ENCODE measurements around the gene PTPRM.
"Not testable (repeated sequence)": the region's sequence is repeated elsewhere in the genome, so short reads cannot be mapped to it uniquely, and the experiment has no call there.

The PTPRM gene

DNA sequence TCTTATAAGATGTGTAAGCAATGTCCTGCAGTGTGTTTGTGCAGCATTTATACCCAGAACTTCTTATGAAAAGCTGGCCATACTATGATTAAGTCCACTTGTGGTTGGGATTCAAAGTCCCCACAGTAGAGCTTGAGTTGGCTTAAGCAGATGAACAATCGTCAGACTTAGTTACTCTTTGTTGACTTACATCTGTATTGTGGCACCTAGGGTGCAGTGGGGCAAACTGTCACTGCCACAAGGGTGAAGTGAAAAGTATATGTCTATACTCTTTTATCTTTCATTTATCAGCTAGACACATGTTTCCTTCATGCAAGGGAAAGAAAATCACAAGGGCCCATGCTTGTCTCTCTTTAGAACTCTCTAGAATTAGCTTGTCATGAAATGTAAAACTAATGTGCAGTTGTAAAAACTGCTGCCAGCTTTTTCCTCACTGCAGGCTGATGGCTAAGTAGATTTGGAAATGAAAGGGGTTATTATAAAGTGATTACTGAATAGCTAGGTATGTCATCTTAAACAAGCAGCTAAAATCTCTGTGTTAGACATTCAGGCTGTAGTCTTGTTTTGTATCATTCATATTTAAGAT, 474.5 kb downstream of the PTPRM start:
- DNase-seq (ENCODE audit: low spot score) (no peak), FAIRE-seq (no peak)

DNA sequence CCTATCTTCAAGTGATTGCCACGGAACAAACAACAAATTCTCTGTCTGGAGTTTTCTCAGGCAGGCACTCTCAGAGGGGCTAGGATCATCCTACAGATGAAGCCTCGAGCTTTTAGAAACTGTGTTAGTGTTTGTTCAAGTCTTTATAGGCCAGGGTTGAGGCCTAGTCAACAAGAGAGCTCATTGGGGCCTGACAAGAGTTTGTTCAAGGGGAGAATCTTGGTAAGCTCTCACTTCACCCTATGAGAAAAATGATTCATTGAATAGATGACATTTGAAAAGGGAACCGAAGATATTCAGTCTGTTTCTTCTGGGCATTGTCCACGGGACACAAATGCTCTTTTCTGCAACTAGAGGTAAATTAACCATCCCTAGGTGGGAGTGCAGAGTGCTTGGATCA, 476.9 kb downstream of the PTPRM start:
- no peak for DNase-seq (ENCODE audit: low spot score)
- FAIRE-seq, result no peak

DNA sequence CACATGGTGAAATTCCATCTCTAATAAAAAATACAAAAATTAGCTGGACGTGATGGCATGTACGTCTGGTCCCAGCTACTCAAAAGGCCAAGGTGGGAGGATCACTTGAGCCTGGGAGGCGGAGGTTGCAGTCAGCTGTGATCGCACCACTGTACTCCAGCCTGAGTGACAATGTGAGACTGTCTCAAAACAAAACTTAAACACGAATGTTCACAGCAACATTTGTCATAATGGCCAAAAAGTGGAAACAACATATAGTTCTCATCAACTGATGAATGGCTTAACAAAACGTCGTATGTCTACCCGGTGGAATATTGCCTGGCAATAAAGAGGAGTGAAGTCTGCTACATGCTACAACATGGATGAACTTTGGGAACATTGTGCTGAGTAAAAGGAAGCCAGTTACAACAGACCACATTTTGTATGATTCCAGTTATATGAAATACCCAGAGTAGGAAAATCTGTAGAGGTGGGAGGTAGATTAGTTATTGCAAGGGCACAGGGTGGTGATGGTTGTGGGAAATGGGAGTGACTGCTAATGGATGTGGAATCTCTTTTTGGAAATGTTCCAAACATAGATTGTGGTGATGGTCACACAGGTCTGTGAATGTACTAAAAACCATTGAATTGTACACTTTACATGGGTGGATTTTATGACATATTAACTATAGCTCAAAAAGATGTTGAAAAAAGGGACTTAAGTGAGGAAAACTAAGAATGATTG, 478.2 kb downstream of the PTPRM start:
- DNase-seq (ENCODE audit: low spot score), result peak; percentile 61
- peak; percentile 97 for FAIRE-seq

DNA sequence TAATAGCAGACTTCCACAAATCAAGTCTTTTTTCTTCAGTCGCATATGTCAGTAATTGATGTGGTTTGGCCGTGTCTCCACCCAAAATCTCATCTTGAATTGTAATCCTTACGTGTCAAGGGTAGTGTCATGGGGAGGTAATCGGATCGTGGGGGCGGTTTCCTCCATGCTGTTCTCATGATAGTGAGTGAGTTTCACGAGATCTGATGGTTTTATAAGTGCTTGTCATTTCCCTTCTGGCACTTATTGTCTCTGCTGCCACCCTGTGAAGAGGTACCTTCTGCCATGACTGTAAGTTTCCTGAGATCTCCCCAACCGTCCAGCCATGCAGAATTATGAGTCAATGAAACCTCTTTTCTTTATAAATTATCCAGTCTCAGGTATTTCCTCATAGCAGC, 478.8 kb downstream of the PTPRM start:
- DNase-seq (ENCODE audit: low spot score), result peak; percentile 33

DNA sequence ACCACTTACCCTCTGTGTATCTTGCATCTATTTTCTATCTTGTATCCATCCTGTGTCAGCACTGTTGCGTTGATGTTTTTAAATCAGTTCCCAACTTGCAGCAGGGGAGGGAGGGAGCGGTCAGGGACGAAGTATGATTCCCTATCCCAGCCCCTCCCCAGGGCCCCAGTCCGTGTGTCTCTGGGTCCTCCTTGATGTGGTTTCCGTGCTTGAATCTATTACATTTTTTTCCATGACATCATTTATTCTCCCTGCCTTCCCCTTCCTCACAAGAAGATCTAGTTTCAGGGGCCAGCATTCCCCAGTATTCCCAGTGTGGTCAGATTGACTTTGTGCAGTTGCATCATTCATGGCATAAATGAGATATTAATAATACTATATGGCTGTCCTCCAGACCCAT, 479.3 kb downstream of the PTPRM start:
- peak; percentile 63 for FAIRE-seq
- DNase-seq (ENCODE audit: low spot score), result peak; percentile 69

More for the DNA sequence above, 478.8 kb downstream of the PTPRM start:
- FAIRE-seq, result peak; percentile 32

DNA sequence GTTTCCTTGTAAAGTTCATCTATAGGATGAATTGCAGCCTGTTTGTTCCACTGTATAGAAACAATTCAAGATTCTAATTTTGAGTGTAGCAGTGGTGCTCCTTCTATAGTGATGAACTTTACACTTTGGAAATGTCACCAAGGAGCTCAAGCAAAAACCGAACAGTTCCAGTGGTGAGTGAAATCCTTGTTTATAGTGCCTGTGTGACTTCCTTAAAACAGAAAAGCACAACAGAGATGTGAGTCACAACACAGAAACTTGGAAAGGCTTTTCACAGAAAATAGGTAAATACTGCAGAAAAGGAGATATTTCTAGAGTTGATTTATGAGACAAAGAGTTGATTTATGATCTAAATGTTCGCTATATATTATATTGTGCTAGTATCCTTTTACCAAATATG, 482.0 kb downstream of the PTPRM start:
- DNase-seq (ENCODE audit: low spot score) (no peak), FAIRE-seq (no peak)

DNA sequence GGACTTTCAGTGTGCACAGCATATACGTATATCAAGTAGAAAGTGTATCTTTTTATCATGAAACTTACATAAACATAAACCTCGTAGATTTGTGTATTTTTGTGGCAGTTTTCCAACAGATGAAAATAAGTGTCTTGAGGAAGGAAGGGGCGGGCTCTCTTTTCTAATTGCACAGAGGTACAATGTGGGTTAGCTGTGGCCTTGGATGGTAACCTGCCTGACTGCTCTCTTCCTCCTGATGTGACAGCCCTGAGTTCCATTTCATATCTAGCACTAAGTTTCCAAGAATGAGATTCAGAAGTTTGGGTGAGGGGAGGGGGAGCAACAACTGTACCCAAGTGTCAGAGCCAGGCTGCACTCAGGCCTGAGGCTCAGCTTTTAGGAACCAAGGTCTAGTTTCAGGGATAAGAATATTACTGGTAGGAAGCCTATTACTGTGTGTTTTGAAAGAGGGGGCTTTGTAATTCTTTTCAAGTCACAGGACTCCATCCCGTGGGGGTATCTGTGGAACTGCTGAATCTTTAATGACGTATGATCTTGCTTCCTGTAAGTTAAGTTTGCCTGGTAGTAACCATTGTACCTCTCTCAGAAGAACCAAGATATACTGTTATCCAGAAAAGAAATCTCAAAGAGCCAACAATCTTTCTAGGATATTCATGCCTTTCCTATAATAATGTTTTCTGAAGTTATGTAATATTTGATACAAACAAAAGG, 483.7 kb downstream of the PTPRM start:
- DNase-seq (ENCODE audit: low spot score) (no peak), FAIRE-seq (peak; percentile 30)

DNA sequence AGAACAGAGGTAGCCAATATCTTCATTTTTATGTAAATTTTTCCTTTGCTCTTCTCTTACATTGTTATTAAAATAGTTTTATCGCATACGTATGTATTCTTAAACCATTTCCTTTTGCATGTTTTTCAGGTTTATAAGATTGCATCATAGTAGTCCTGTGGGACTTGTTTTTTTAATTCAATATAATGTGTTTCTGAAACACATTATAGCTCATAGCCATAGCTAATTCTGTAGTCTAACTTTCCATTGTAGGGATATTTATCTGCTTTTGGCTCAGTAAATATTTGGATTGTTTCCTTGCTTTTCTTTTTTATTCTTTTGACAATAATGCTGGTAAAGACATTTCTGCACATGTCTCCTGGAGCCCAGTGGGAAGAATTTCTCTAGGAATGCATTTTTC, 484.3 kb downstream of the PTPRM start:
- DNase-seq (ENCODE audit: low spot score), result no peak
- no peak for FAIRE-seq

DNA sequence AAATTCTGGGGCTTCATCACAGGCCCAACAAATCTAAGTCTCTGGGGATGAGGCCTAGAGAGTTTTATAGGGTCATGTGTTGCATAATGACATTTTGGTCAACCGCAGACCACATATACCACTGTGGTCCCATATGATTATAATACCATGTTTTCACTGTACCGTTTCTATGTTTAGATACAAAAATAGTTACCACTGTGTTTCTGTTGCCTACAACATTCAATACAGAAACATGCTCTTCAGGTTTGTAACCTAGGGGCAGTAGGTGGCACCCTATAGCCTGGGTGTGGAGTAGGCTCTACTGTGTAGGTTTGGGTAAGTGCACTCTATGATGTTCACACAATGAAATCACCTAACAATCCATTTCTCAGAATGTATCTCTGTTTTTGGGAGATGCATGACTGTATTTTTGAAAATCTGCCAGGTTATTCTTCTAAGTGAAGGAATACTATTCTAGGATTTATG, 485.2 kb downstream of the PTPRM start:
- no peak for DNase-seq (ENCODE audit: low spot score)
- peak; percentile 82 for FAIRE-seq

DNA sequence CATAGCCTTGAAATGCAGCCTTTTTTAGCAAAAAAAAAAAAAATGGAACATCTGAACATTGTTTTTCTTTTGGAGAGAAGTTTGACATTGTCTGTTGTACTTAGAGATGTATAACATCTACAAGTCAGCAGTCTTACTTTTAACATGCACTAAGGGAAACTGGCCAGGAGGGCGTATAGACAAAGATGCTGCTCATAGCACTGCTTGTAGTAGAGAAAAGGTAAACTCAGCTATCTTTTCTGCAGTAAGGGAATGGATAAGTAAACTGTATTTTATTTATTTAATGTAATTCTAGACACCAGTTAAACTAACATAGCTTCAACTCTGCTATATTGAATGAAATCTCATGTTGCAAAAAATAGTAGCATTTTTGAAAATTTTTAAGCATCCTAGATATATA, 489.6 kb downstream of the PTPRM start:
- DNase-seq (ENCODE audit: low spot score), result no peak
- FAIRE-seq, result no peak

DNA sequence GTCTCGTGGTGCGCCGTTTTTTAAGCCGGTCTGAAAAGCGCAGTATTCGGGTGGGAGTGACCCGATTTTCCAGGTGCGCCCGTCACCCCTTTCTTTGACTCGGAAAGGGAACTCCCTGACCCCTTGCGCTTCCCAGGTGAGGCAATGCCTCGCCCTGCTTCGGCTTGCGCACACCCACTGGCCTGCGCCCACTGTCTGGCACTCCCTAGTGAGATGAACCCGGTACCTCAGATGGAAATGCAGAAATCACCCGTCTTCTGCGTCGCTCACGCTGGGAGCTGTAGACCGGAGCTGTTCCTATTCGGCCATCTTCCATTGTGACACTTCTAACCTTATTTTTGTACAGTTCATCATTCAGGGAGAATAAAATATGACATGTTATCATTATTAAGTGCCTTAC, 496.0 kb downstream of the PTPRM start:
- FAIRE-seq; DNase-seq (ENCODE audit: low spot score): not testable (repeated sequence)

DNA sequence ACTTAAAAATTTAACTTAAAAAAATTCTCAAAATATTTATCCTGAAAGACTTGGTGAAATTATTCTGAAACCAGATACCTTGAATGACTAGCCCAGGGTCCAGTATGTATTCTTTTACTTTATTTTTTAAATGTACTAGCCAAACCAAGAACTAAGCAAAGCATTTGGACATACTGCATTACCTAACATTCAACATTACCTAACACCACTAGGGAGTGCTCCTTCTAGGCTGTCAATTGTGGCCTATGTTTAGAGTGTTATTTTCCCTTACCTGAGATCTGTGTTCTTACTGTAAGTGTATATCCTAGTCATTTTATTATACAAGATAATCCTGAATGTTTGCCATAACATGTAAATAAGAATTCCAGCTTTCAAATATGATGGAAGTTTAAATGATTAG, 496.6 kb downstream of the PTPRM start:
- DNase-seq (ENCODE audit: low spot score), result no peak
- no peak for FAIRE-seq

DNA sequence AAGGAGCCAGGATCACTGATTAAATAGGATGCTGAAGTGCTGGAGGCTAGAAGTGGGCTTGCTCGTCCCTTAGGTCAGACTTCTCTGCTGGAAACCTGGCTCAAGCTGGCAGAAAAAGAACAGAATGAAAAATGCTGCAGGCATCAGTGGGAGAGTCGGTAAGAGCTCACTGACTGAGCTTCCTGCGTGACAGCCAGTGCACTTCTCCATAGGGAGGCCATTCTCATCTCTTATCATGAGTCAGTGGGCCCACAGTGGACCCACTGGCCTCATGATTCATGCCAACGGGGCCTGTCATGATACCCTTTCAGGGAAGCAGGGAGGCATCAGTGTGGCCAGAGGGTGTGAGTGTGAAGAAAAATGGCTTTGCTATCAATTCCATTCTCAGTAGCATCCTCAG, 498.2 kb downstream of the PTPRM start:
- FAIRE-seq, result no peak
- no peak for DNase-seq (ENCODE audit: low spot score)

DNA sequence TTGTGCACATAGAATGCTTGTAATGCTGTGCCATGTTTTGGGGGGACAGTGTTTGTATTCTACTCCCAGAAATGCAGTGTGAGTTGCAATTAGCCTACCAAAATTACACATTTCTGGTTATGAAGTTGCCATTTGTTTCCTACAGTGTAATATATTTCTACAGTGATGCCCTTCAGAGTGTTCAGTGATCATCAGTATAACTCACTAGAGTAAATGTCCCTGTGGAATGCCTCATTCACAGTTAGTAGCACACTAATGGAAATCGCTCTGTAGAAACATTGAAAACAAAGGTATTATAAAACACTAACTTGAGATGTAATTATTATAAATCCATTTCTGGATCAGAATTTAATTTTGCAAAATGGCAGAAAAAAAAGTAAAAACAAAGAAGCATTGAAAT, 498.7 kb downstream of the PTPRM start:
- no peak for FAIRE-seq
- DNase-seq (ENCODE audit: low spot score), result no peak

DNA sequence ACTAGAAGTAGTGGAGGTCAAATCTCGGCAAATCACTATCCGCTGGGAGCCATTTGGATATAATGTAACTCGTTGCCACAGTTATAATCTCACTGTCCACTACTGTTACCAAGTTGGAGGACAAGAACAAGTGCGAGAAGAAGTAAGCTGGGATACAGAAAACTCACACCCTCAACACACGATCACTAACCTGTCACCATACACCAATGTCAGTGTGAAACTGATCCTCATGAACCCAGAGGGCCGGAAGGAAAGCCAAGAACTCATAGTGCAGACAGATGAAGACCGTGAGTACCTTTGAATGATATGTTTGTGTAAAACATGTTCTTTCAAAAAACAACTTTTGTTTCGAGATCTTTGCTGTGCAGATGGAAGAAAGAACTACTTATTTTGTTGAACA, 502.6 kb downstream of the PTPRM start:
- FAIRE-seq, result peak; percentile 50

DNA sequence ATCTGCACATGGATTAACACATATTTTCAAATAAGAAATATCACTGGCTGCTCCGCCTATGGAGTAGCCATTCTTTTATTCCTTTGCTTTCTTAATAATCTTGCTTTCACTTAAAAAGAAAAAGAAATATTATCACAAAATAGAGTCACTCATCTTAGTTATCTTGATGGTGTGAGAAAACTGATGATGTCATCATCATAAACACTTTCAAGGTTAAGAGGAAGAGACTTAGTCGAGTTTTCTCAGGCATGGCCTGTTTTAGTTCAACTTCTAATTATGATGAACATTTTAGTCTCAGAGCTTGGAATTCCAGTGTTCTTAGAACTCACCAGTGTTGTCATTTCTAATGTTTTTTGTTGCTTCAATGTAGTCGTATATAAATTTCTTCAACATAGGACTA, 506.1 kb downstream of the PTPRM start:
- DNase-seq (ENCODE audit: low spot score) (no peak), FAIRE-seq (no peak)

More for the DNA sequence above, 502.6 kb downstream of the PTPRM start:
- DNase-seq (ENCODE audit: low spot score), result no peak

DNA sequence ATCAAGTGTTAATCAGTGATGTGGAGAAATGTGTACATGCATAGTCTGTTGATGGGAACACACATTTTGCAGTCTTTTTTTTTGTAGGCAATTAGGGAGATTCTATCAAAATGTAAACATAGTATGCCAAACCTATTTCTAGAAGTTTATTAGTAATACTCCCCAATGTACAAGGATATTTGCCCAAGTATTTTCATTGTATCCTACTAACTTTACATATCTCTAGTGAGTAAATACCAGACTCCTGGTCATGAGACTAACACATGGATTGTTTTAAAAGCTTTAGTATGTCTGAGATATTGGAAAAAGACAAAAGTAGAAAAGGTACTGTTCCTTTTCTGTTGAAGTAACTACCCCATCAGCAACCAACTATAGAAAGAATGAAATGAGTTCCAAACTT, 513.0 kb downstream of the PTPRM start:
- FAIRE-seq, result no peak

DNA sequence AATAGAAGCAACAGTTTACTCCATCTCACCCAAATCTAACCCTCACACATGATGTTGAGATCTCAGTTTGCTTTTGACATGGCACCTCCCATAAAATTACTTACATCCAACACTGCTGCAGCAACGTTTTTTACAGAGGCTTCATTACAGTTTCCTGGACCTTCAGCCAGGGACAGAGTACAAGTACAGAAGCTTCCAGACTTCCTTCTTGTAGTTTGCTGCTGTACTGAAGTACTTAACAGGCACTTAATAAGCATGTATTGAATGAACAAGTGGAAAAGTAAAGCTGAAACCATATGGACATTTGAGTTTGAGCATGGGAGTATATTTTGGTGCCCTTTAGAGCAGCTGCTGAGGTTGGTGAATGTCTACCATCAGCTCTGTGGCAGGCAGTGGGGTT, 514.2 kb downstream of the PTPRM start:
- no peak for DNase-seq (ENCODE audit: low spot score)
- FAIRE-seq, result no peak

More for the DNA sequence above, 513.0 kb downstream of the PTPRM start:
- no peak for DNase-seq (ENCODE audit: low spot score)

DNA sequence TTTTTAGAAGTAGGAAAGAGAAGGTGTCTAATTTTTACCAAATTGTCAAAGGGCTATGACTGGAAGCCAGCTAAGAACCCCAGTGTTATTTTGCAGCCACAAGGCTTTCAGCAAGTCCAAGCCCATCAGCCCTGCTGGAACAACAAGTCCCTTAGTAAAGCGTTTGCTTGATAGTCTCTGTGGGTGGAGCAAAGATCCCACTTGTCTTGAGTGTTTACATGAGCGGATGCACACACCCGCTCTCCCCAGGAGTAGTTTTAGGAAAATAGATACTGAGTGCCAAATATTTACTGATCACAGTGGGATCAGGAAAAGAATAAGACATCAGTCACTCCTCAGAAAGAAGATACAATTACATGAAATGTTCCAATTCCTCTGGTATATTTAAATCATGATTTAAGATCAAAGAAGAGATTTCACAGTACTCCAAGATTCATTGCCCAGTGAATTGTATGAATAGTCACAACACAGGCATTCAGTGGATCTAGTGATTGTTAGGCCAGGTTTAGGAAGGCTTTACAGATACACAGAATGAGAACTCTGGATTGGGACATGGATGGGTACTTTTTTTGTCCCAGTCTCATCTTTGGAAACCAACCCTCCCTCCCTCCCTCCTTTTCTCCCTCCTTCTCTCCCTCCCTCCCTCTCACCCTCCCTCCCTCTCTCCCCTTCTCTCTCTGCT, 514.9 kb downstream of the PTPRM start:
- no peak for DNase-seq (ENCODE audit: low spot score)
- FAIRE-seq, result no peak

DNA sequence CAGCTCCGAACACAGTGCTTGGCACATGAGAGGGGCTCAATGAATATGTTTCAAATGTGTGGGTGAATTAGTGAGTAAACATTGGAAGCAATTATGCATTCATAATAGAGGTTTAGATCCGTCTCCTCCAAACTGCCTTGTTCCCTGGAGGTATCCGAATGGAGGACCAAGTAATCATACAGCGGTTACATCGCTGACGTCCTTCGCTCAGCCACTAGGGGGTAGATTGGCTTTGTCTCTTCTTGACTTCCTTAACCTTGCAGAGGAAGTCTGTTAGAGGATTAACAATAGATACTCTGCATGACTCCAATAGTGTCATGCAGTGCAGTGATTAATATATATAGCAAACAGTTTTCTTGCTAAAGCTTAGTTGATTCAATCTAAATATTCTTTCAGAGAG, 517.0 kb downstream of the PTPRM start:
- FAIRE-seq, result peak; percentile 96
- DNase-seq (ENCODE audit: low spot score), result peak; percentile 79

DNA sequence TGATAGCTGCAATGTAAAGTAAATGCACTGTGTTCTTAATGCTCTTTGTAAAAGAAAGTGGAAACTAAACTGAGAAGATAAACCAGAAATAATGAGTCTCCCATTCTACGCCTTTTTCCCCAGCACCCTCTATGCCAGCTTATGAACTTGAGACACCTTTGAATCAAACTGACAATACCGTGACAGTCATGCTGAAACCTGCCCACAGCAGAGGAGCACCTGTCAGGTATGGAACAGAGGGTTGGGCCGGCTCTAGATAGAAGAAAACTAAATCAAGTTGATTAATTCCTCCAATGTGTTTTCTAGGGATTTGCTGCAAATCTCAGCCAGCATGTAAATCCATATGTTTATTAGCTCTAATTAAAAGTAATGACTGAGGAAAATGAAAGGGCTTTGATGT, 521.5 kb downstream of the PTPRM start:
- DNase-seq (ENCODE audit: low spot score) (no peak), FAIRE-seq (peak; percentile 59)

DNA sequence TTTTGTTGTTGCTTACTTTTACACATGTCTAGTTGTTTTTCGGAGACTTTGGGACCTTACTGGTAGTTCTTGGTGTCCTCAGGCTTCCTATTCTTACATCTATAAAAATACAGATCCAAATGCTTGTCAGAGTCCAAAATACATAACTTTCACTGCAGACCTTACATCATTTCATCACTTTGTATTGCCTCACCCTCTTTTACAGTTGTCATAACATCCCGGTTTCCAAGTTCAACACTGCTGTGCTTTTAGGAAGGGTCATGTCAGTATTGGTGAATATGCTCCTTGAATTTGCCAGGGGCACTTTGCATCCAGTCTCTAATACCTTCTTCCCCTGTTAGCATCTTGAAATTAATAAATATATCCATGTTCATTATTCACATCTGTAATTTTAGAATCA, 523.9 kb downstream of the PTPRM start:
- FAIRE-seq (peak; percentile 94), DNase-seq (ENCODE audit: low spot score) (no peak)
